WTC11 (cell line): ENCODE measurements around the gene STYK1. TPM values are rescaled to one million over a fixed set of nuclear protein-coding genes. Genes with fewer than 3 reads are reported as not detected.
"Not testable (repeated sequence)": the region's sequence is repeated elsewhere in the genome, so short reads cannot be mapped to it uniquely, and the experiment has no call there.

Experiments used
- ATAC-seq: fragments of 200-7000 bp; cut with Tn5 transposase; 2 replicates; pipeline ENCODE4 v1.10.0; 2021; ENCODE audit warnings: mild to moderate bottlenecking, moderate library complexity
- CTCF ChIA-PET: fragments of 300-600 bp; sonication (Branson Sonifier 250); formaldehyde crosslinking; loops from one replicate; lab custom pipeline; 2021; ENCODE audit warnings: antibody characterized with exemption; lab: Charles Lee
- POLR2A ChIA-PET: fragments of 350-600 bp; sonication (Branson Sonifier 250); formaldehyde crosslinking; loops from one replicate; lab custom pipeline; 2021; ENCODE audit warnings: antibody characterized with exemption; lab: Charles Lee
- DNase-seq: peaks from one replicate; pipeline ENCODE4 v3.0.0; 2021; ENCODE audit warnings: low spot score
- H3K27ac Mint-ChIP-seq: 2 replicates; pipeline ENCODE4 v1.8.0; 2021; ENCODE audit warnings: mixed read lengths
- H3K27me3 Mint-ChIP-seq: 2 replicates; pipeline ENCODE4 v1.8.0; 2021; ENCODE audit warnings: low read depth, mild to moderate bottlenecking, moderate library complexity, mixed read lengths
- H3K36me3 Mint-ChIP-seq: 2 replicates; pipeline ENCODE4 v1.8.0; 2021; ENCODE audit warnings: mixed read lengths
- H3K4me1 Mint-ChIP-seq: 2 replicates; pipeline ENCODE4 v1.8.0; 2022; ENCODE audit warnings: mixed read lengths
- H3K4me3 Mint-ChIP-seq: 2 replicates; pipeline ENCODE4 v1.8.0; 2021; ENCODE audit warnings: mild to moderate bottlenecking, moderate library complexity, mixed read lengths
- H3K9me3 Mint-ChIP-seq: 2 replicates; pipeline ENCODE4 v1.8.0; 2021; ENCODE audit warnings: mixed read lengths
- CDX4 ChIP-seq: fragments of 250-450 bp; sonication (Bioruptor Pico); IDR thresholded peaks from 2 replicates; pipeline ENCODE4 v1.9.0; 2021; ENCODE audit warnings: moderate library complexity, mild to moderate bottlenecking, inconsistent platforms, borderline replicate concordance
- CREB1 ChIP-seq: sonication (generic); formaldehyde crosslinking; IDR thresholded peaks from 2 replicates; pipeline ENCODE4 v1.8.0; 2023; ENCODE audit warnings: mild to moderate bottlenecking, missing genetic modification reagents
- E2F5 ChIP-seq: sonication (generic); formaldehyde crosslinking; IDR thresholded peaks from 2 replicates; pipeline ENCODE4 v1.8.1; 2022; ENCODE audit warnings: mild to moderate bottlenecking, moderate library complexity, missing genetic modification reagents
- EMX1 ChIP-seq: fragments of 250-450 bp; sonication (Bioruptor Pico); IDR thresholded peaks from 2 replicates; pipeline ENCODE4 v1.8.0; 2021; ENCODE audit warnings: mild to moderate bottlenecking
- GTF2I ChIP-seq: fragments of 250-450 bp; sonication (Bioruptor Pico); conservative IDR thresholded peaks from 2 replicates; pipeline ENCODE4 v1.4.0; 2021; ENCODE audit warnings: mild to moderate bottlenecking
- NR3C1 ChIP-seq: sonication (generic); formaldehyde crosslinking; conservative IDR thresholded peaks from 2 replicates; pipeline ENCODE4 v1.8.1; 2023; ENCODE audit warnings: low read depth, mild to moderate bottlenecking, missing genetic modification reagents
- SMAD4 ChIP-seq: sonication (generic); formaldehyde crosslinking; IDR thresholded peaks from 2 replicates; pipeline ENCODE4 v1.8.0; 2022; ENCODE audit warnings: mild to moderate bottlenecking, missing genetic modification reagents
- ZNF138 ChIP-seq: sonication (generic); formaldehyde crosslinking; conservative IDR thresholded peaks from 2 replicates; pipeline ENCODE4 v1.8.1; 2022; ENCODE audit warnings: mild to moderate bottlenecking, moderate library complexity, missing genetic modification reagents
- ZNF263 ChIP-seq: sonication (generic); formaldehyde crosslinking; IDR thresholded peaks from 2 replicates; pipeline ENCODE4 v1.8.1; 2022; ENCODE audit warnings: low read depth, mild to moderate bottlenecking, moderate library complexity, missing genetic modification reagents
- ZNF532 ChIP-seq: fragments of 250-450 bp; sonication (Bioruptor Pico); IDR thresholded peaks from 2 replicates; pipeline ENCODE4 v1.9.0; 2021; ENCODE audit warnings: mild to moderate bottlenecking, borderline replicate concordance
- total RNA-seq: library from RNA; stranded (reverse); gene quantifications from 3 replicates; pipeline ENCODE4 v1.2.3, GENCODE V29; 2021
- TF ChIP-seq, protein P1 (sequence below): fragments of 250-450 bp; sonication (Bioruptor Pico); IDR thresholded peaks from 2 replicates; pipeline ENCODE4 v1.9.0; 2021; ENCODE audit warnings: mild to moderate bottlenecking
- TF ChIP-seq, protein P2 (sequence below): sonication (generic); formaldehyde crosslinking; IDR thresholded peaks from 2 replicates; pipeline ENCODE4 v1.8.1; 2023; ENCODE audit warnings: mild to moderate bottlenecking, missing genetic modification reagents
- TF ChIP-seq, protein P3 (sequence below): sonication (generic); formaldehyde crosslinking; IDR thresholded peaks from 2 replicates; pipeline ENCODE4 v1.8.1; 2022; ENCODE audit warnings: mild to moderate bottlenecking, missing genetic modification reagents, moderate library complexity, borderline replicate concordance

STYK1 gene
- total RNA-seq, 1 experiment from 2014 or later, result 1.6 TPM

- TF ChIP-seq, protein P1, sequence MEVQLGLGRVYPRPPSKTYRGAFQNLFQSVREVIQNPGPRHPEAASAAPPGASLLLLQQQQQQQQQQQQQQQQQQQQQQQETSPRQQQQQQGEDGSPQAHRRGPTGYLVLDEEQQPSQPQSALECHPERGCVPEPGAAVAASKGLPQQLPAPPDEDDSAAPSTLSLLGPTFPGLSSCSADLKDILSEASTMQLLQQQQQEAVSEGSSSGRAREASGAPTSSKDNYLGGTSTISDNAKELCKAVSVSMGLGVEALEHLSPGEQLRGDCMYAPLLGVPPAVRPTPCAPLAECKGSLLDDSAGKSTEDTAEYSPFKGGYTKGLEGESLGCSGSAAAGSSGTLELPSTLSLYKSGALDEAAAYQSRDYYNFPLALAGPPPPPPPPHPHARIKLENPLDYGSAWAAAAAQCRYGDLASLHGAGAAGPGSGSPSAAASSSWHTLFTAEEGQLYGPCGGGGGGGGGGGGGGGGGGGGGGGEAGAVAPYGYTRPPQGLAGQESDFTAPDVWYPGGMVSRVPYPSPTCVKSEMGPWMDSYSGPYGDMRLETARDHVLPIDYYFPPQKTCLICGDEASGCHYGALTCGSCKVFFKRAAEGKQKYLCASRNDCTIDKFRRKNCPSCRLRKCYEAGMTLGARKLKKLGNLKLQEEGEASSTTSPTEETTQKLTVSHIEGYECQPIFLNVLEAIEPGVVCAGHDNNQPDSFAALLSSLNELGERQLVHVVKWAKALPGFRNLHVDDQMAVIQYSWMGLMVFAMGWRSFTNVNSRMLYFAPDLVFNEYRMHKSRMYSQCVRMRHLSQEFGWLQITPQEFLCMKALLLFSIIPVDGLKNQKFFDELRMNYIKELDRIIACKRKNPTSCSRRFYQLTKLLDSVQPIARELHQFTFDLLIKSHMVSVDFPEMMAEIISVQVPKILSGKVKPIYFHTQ (CRISPR knock-in tag), result no peak
- TF ChIP-seq ZNF138 (CRISPR knock-in tag) (no peak), NR3C1 (CRISPR knock-in tag) (no peak), E2F5 (no peak), CREB1 (CRISPR knock-in tag) (no peak), ZNF263 (no peak), GTF2I (CRISPR knock-in tag) (no peak), EMX1 (CRISPR knock-in tag) (no peak), SMAD4 (CRISPR knock-in tag) (no peak), ZNF532 (no peak), CDX4 (CRISPR knock-in tag) (no peak)
- TF ChIP-seq, protein P2, sequence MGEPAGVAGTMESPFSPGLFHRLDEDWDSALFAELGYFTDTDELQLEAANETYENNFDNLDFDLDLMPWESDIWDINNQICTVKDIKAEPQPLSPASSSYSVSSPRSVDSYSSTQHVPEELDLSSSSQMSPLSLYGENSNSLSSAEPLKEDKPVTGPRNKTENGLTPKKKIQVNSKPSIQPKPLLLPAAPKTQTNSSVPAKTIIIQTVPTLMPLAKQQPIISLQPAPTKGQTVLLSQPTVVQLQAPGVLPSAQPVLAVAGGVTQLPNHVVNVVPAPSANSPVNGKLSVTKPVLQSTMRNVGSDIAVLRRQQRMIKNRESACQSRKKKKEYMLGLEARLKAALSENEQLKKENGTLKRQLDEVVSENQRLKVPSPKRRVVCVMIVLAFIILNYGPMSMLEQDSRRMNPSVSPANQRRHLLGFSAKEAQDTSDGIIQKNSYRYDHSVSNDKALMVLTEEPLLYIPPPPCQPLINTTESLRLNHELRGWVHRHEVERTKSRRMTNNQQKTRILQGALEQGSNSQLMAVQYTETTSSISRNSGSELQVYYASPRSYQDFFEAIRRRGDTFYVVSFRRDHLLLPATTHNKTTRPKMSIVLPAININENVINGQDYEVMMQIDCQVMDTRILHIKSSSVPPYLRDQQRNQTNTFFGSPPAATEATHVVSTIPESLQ (CRISPR knock-in tag), result no peak
- TF ChIP-seq, protein P3, sequence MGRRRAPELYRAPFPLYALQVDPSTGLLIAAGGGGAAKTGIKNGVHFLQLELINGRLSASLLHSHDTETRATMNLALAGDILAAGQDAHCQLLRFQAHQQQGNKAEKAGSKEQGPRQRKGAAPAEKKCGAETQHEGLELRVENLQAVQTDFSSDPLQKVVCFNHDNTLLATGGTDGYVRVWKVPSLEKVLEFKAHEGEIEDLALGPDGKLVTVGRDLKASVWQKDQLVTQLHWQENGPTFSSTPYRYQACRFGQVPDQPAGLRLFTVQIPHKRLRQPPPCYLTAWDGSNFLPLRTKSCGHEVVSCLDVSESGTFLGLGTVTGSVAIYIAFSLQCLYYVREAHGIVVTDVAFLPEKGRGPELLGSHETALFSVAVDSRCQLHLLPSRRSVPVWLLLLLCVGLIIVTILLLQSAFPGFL (CRISPR knock-in tag), result no peak
Measured at GRCh38 chr12:10612110-10612509, 61.7 kb downstream of the STYK1 start (continued).

DNA sequence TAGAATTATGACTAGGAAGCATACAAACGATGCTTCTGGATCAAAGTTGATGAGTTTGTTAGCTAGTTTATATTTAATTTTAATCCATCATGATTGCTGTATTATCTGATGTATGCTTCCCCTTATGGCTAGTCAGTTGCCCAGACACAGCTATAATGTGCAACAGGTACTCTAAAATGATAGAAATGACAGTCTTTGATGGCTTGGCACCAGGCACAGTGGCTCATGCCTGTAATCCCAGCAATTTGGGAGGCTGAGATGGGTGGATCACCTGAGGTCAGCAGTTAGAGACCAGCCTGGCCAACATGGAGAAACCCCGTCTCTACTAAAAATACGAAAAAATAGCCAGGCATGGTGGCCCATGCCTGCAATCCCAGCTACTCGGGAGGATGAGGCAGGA lies 62.6 kb downstream of the STYK1 start:
- CTCF ChIA-PET, result interaction anchor here (0.7 kb wide), 1 partner anchor 323 kb away, joined by 3 read pairs; no protein-coding TSS in a partner anchor
- ATAC-seq, H3K27ac Mint-ChIP-seq, H3K9me3 Mint-ChIP-seq, H3K27me3 Mint-ChIP-seq, POLR2A ChIA-PET, DNase-seq: not testable (repeated sequence)
- Mint-ChIP-seq H3K4me1 (peaks cover 16% of the 10 kb centered on the region), H3K4me3 (peak overlapping the region; percentile 100; the same call in 1 of the 2 replicates), H3K36me3 (peaks cover 56% of the 10 kb centered on the region)
